Endothelial cell of umbilical vein (primary cell): ENCODE data around the gene TRIM68. TPM values are rescaled to one million over a fixed set of nuclear protein-coding genes. Genes with fewer than 3 reads are reported as not detected.

Experiments used
- BruUV-seq: library from RNA; stranded (reverse); fragments of 400-500 nt; replicated peaks from 2 replicates; lab custom pipeline; 2021; lab: Mats Ljungman, UMichigan
- CTCF ChIA-PET: fragments of 300-600, 350-600 bp; sonication (Branson Sonifier 250); formaldehyde crosslinking; loops from one replicate; lab custom pipeline; 2021; ENCODE audit warnings: antibody characterized with exemption, inconsistent platforms; lab: Charles Lee
- POLR2A ChIA-PET: fragments of 300-600, 350-600 bp; sonication (Branson Sonifier 250); formaldehyde crosslinking; loops from one replicate; lab custom pipeline; 2021; ENCODE audit warnings: antibody characterized with exemption, inconsistent platforms; lab: Charles Lee
- DNase-seq: peaks from one replicate; pipeline ENCODE4 v3.0.0-alpha.2; 2011; ENCODE audit warnings: low read depth, low spot score
- FAIRE-seq: peaks from 2 replicates; lab custom pipeline; 2011; peaks lifted over from hg19 to GRCh38; lab: Jason Lieb, UNC
- H2AFZ ChIP-seq: 2 replicates; pipeline ENCODE4 v1.6.0; 2012; ENCODE audit warnings: low read depth, low read length, control low read depth, inconsistent platforms
- H3K27ac ChIP-seq: 2 replicates; pipeline ENCODE4 v1.5.1; 2011; ENCODE audit warnings: low read depth, mild to moderate bottlenecking, control low read depth, low read length, moderate library complexity; ENCODE audit not compliant: insufficient read depth
- H3K27me3 ChIP-seq, 2 experiments: 2 replicates each; pipeline versions ENCODE4 v1.6.0 to v1.6.1; 2011; ENCODE audit warnings: low read length in 2 of 2, mixed read lengths in 1 of 2; ENCODE audit not compliant: control insufficient read depth in 2 of 2, insufficient read depth in 2 of 2
- H3K36me3 ChIP-seq, 2 experiments: 2 replicates in 1 of 2; 3 replicates in 1 of 2; pipeline ENCODE4 v1.5.1; 2011; ENCODE audit warnings: low read length in 2 of 2, mild to moderate bottlenecking in 1 of 2, moderate library complexity in 1 of 2; ENCODE audit not compliant: control insufficient read depth in 2 of 2, insufficient read depth in 2 of 2; ENCODE audit errors: extremely low read depth in 1 of 2
- H3K4me1 ChIP-seq: 3 replicates; pipeline ENCODE4 v1.5.1; 2011; ENCODE audit warnings: mild to moderate bottlenecking, low read length; ENCODE audit not compliant: control insufficient read depth, insufficient read depth; ENCODE audit errors: extremely low read depth
- H3K4me2 ChIP-seq: 2 replicates; pipeline ENCODE4 v1.6.1; 2011; ENCODE audit warnings: low read length, control low read depth, mixed read lengths; ENCODE audit not compliant: insufficient read depth
- H3K4me3 ChIP-seq, 3 experiments: fragments of 200-600 bp in 1 of 3; sonication (generic), shearing (Covaris generic) in 1 of 3; replicated peaks in 1 of 3; 2 replicates each; pipeline ENCODE4 v1.5.1; 2011 to 2016; ENCODE audit warnings: control low read depth in 3 of 3, low read length in 3 of 3, mild to moderate bottlenecking in 2 of 3, inconsistent platforms in 1 of 3, low read depth in 1 of 3, moderate library complexity in 1 of 3; ENCODE audit not compliant: insufficient read depth in 1 of 3
- H3K79me2 ChIP-seq: 2 replicates; pipeline ENCODE4 v1.6.0; 2012; ENCODE audit warnings: low read length, inconsistent platforms; ENCODE audit not compliant: control insufficient read depth, insufficient read depth
- H3K9ac ChIP-seq: replicated peaks from 2 replicates; pipeline ENCODE3; 2011; ENCODE audit warnings: low read length, control low read depth; ENCODE audit not compliant: insufficient read depth; ENCODE audit errors: extremely low read depth
- H3K9me1 ChIP-seq: replicated peaks from 3 replicates; pipeline ENCODE4 v1.6.0; 2011; ENCODE audit warnings: mild to moderate bottlenecking, low read length; ENCODE audit not compliant: control insufficient read depth, insufficient read depth; ENCODE audit errors: extremely low read depth
- H3K9me3 ChIP-seq: replicated peaks from 2 replicates; pipeline ENCODE4 v1.5.1; 2012; ENCODE audit warnings: low read length, inconsistent platforms; ENCODE audit not compliant: control insufficient read depth, insufficient read depth
- H4K20me1 ChIP-seq: replicated peaks from 2 replicates; pipeline ENCODE3; 2011; ENCODE audit warnings: mild to moderate bottlenecking, low read length; ENCODE audit not compliant: control insufficient read depth, insufficient read depth; ENCODE audit errors: extremely low read depth
- EZH2 ChIP-seq: IDR thresholded peaks from 2 replicates; pipeline ENCODE4 v1.6.1; 2012; ENCODE audit warnings: borderline replicate concordance, low read depth, mild to moderate bottlenecking, moderate library complexity, low read length, inconsistent platforms; ENCODE audit not compliant: severe bottlenecking
- FOS ChIP-seq: IDR thresholded peaks from 2 replicates; pipeline ENCODE4 v1.6.1; 2011; ENCODE audit warnings: mild to moderate bottlenecking, low read length, moderate library complexity, borderline replicate concordance; ENCODE audit not compliant: insufficient read depth
- GATA2 ChIP-seq: IDR thresholded peaks from 2 replicates; pipeline ENCODE4 v1.7.0; 2011; ENCODE audit warnings: low read depth, mild to moderate bottlenecking, moderate library complexity, mixed read lengths, low read length; ENCODE audit not compliant: insufficient read length, insufficient read depth
- JUN ChIP-seq: IDR thresholded peaks from 2 replicates; pipeline ENCODE4 v1.6.1; 2011; ENCODE audit warnings: borderline replicate concordance, low read depth; ENCODE audit not compliant: insufficient read length, insufficient read depth
- MYC ChIP-seq: IDR thresholded peaks from one replicate; pipeline ENCODE4 v1.6.1; 2011; ENCODE audit warnings: mild to moderate bottlenecking, low read depth, low read length
- POLR2A ChIP-seq: IDR thresholded peaks from 2 replicates; pipeline ENCODE4 v1.6.1; 2012; ENCODE audit warnings: low read depth, mild to moderate bottlenecking, control low read depth, low read length
- POLR2AphosphoS5 ChIP-seq: IDR thresholded peaks from 2 replicates; pipeline ENCODE4 v1.6.1; 2012; ENCODE audit warnings: low read depth, mild to moderate bottlenecking, control low read depth, low read length, moderate library complexity; ENCODE audit not compliant: insufficient read depth
- dilution Hi-C: fragments of 300-500 bp; cut with MboI; formaldehyde crosslinking; loops from one replicate; pipeline ENCODE4 v1.15.0; 2019; ENCODE audit warnings: low sequenced_read_pairs; ENCODE audit not compliant: extremely low pct_ligation_motif_present
- intact Hi-C: fragments of 100-400 bp; cut with micrococcal nuclease; formaldehyde crosslinking; loops from one replicate; pipeline ENCODE4 v1.10.0; 2022
- polyA plus RNA-seq, 4 experiments: library from polyadenylated mRNA; depleted of rRNA in 3 of 4; stranded (reverse) in 3 of 4; unstranded in 1 of 4; fragments of >200 nt; gene quantifications; 2 replicates each; pipeline versions ENCODE4 v1.2.1 to v1.2.3, GENCODE V29; 2011 to 2012; ENCODE audit warnings: missing spikeins in 1 of 4
- total RNA-seq: library from RNA; stranded (reverse); gene quantifications from 2 replicates; pipeline ENCODE4 v1.2.3, GENCODE V29; 2021
- TF ChIP-seq, protein P1 (sequence below), 2 donors: IDR thresholded peaks; 1 replicate in 1 of 2; 2 replicates in 1 of 2; pipeline ENCODE4 v1.5.1; 2011; ENCODE audit warnings: low read length in 2 of 2, mild to moderate bottlenecking in 2 of 2, moderate library complexity in 2 of 2, control low read depth in 1 of 2, inconsistent platforms in 1 of 2, low read depth in 1 of 2; ENCODE audit not compliant: insufficient read depth in 1 of 2; ENCODE audit errors: extremely low read depth in 1 of 2
- TF ChIP-seq, protein P2 (sequence below): IDR thresholded peaks from 2 replicates; pipeline ENCODE4 v1.6.1; 2011; ENCODE audit not compliant: insufficient read depth, insufficient read length

Gene TRIM68
- total and polyA plus RNA-seq, 2 donors (not counting 3 experiments of a cell fraction or from before 2014, with no cell fraction given): 8.1 to 11.3 TPM

DNA sequence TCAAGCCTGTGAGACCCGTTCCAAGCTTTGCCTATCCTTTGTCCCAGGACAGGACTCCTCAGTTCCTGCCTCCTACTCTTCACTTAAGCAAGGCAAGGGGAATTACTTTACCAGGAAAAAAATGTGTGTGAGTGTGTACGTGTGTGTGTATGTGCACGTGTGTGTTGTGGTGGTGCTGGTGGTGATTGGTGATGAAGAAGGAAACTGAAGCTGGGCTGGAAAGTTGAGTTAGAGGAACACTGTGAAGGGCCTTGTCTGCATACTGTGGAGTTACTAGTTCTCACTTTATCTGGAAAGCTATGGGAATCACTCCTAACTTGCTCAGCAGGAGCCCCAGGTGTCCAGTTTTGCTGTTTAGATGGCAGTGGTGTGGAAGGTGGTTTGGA is 29.6 kb upstream of the TRIM68 start:
- Histone ChIP-seq H2AFZ (no peak overlapping the region), H3K4me1 (no peaks in the 10 kb centered on the region), H3K4me3 (no peak overlapping the region), H3K27me3 (peaks cover 0 to 1% of the 10 kb centered on the region in 2 experiments), H3K4me2 (no peak overlapping the region), H3K27ac (no peak overlapping the region), H3K9me1 (no peaks in the 10 kb centered on the region), H4K20me1 (no peaks in the 10 kb centered on the region), H3K9ac (no peak overlapping the region), H3K9me3 (no peaks in the 10 kb centered on the region), H3K79me2 (no peaks in the 10 kb centered on the region), H3K36me3 (no peaks in the 10 kb centered on the region)
- dilution Hi-C loops: no loop called here
- no TSS peak for BruUV-seq
- DNase-seq (no peak), FAIRE-seq (no peak)
- TF ChIP-seq GATA2 (no peak), JUN (no peak), EZH2 (no peak), POLR2A (no peak), MYC (no peak), POLR2AphosphoS5 (no peak), FOS (no peak)
- TF ChIP-seq, protein P1, sequence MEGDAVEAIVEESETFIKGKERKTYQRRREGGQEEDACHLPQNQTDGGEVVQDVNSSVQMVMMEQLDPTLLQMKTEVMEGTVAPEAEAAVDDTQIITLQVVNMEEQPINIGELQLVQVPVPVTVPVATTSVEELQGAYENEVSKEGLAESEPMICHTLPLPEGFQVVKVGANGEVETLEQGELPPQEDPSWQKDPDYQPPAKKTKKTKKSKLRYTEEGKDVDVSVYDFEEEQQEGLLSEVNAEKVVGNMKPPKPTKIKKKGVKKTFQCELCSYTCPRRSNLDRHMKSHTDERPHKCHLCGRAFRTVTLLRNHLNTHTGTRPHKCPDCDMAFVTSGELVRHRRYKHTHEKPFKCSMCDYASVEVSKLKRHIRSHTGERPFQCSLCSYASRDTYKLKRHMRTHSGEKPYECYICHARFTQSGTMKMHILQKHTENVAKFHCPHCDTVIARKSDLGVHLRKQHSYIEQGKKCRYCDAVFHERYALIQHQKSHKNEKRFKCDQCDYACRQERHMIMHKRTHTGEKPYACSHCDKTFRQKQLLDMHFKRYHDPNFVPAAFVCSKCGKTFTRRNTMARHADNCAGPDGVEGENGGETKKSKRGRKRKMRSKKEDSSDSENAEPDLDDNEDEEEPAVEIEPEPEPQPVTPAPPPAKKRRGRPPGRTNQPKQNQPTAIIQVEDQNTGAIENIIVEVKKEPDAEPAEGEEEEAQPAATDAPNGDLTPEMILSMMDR (IDR thresholded peaks at IDR 0.05; ENCODE audit: extremely low read depth in 1 of 2, insufficient read depth in 1 of 2, low read depth in 1 of 2, low read length in 2 of 2): no peak
- TF ChIP-seq, protein P2, sequence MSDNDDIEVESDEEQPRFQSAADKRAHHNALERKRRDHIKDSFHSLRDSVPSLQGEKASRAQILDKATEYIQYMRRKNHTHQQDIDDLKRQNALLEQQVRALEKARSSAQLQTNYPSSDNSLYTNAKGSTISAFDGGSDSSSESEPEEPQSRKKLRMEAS: no peak
- ChIA-PET CTCF (interaction anchor here (0.7 to 3.1 kb wide), 20 partner anchors 10 to 1253 kb away, joined by 3 to 54 read pairs (median 9); partner anchors contain the start of genes OR52N2 and TRIM68), POLR2A (no interaction called here)
- intact Hi-C loops: loop anchor here (1.0 kb wide), 5 partner anchors 367 to 1171 kb away; partner anchors contain the start of gene OR52N2
